ENCODE data around the gene PLTP. TPM values are rescaled to one million over a fixed set of nuclear protein-coding genes. Genes with fewer than 3 reads are reported as not detected.
A peak's percentile ranks its signal among the peaks of the same experiment; 100 is the strongest.

The PLTP gene
- total and polyA plus RNA-seq, 2 of the 13 experiments (the other 11 are each of a cell fraction or from before 2014, with no cell fraction given), result 16.9 to 28.6 TPM

GRCh38 chr20:45890985-45891983 lies 20.7 kb downstream of the PLTP start, which contains the start of the genes CTSA and NEURL2 (continued):
- TF ChIP-seq ZNF687 (CRISPR knock-in tag; IDR thresholded peaks at IDR 0.05) (peak; percentile 95), CBX1 (IDR thresholded peaks at IDR 0.05; ENCODE audit: low read depth) (peak; percentile 99), ZXDC (CRISPR knock-in tag; IDR thresholded peaks at IDR 0.05) (peak; percentile 97), HNRNPUL1 (IDR thresholded peaks at IDR 0.05; ENCODE audit: low read depth, low read length) (peak; percentile 80; the same call in 1 of the 2 replicates), MBD4 (IDR thresholded peaks at IDR 0.05; ENCODE audit: borderline replicate concordance, low read length) (no peak), NFE2 (CRISPR knock-in tag; IDR thresholded peaks at IDR 0.05) (0 out of 2 replicates have a peak, but pooled peaks have one; percentile 59), ARNT2 (CRISPR knock-in tag; IDR thresholded peaks at IDR 0.05; ENCODE audit: low read depth) (peak; percentile 100), ZNF543 (CRISPR knock-in tag; IDR thresholded peaks at IDR 0.05) (peak; percentile 99), PCBP1 (IDR thresholded peaks at IDR 0.05; ENCODE audit: borderline replicate concordance, low read depth, low read length) (peak; percentile 99), ZNF501 (CRISPR knock-in tag; IDR thresholded peaks at IDR 0.05) (peak; percentile 92), PRDM15 (CRISPR knock-in tag; IDR thresholded peaks at IDR 0.05) (peak; percentile 82; the same call in 1 of the 2 replicates), ZBTB25 (CRISPR knock-in tag; IDR thresholded peaks at IDR 0.05) (peak; percentile 98), ZNF333 (CRISPR knock-in tag; IDR thresholded peaks at IDR 0.05; ENCODE audit: borderline replicate concordance) (peak; percentile 94; the same call in 1 of the 2 replicates), CHCHD3 (CRISPR knock-in tag; IDR thresholded peaks at IDR 0.05) (peak; percentile 36), SAFB2 (CRISPR knock-in tag; IDR thresholded peaks at IDR 0.05; ENCODE audit: borderline replicate concordance, low read depth) (peak; percentile 99)

Measured in HepG2 (cell line).